ENCODE results near the gene DERA. TPM values are rescaled to one million over a fixed set of nuclear protein-coding genes. Genes with fewer than 3 reads are reported as not detected.

Gene DERA
- total RNA-seq, 4 donors from 2014 or later, result 33.0 to 49.1 (median 43.4) TPM

- TF ChIP-seq CTCF (IDR thresholded peaks at IDR 0.05; ENCODE audit: low read depth), result no peak
Measured at GRCh38 chr12:15977999-15978951, 67.1 kb downstream of the DERA start.

- no peak for TF ChIP-seq CTCF (IDR thresholded peaks at IDR 0.05; ENCODE audit: low read depth)
Measured at GRCh38 chr12:15979096-15980092, 68.3 kb downstream of the DERA start.

GRCh38 chr12:15982071-15982470 is 70.9 kb downstream of the DERA start:
- TF ChIP-seq CTCF (IDR thresholded peaks at IDR 0.05; ENCODE audit: low read depth), result no peak

- no peak for TF ChIP-seq CTCF (IDR thresholded peaks at IDR 0.05; ENCODE audit: low read depth)
Measured at GRCh38 chr12:15982471-15982870, 71.3 kb downstream of the DERA start.

GRCh38 chr12:15982921-15983320 is 71.8 kb downstream of the DERA start:
- TF ChIP-seq CTCF (IDR thresholded peaks at IDR 0.05; ENCODE audit: low read depth), result no peak

- no peak for TF ChIP-seq CTCF (IDR thresholded peaks at IDR 0.05; ENCODE audit: low read depth)
Measured at GRCh38 chr12:15984097-15984800, 73.1 kb downstream of the DERA start.
